Ammon's horn (tissue), 1 donor: Measurements from ENCODE around the gene F11R.
"Not testable (repeated sequence)": the region's sequence is repeated elsewhere in the genome, so short reads cannot be mapped to it uniquely, and the experiment has no call there.

ENCODE experiments used
- DNase-seq: peaks from one replicate; pipeline ENCODE4 v3.0.0-alpha.2; 2016; ENCODE audit warnings: low spot score

Gene F11R

GRCh38 chr1:161020509-161021164 lies at the start of gene F11R:
Gene F11R, minus strand, starts transcription at chr1:161021152. Its CDS starts 79 bp downstream, at chr1:161021073.
- DNase-seq, result no peak

GRCh38 chr1:161069731-161070270 lies 48.8 kb upstream of the F11R start, which contains the start of gene ARHGAP30:
Gene ARHGAP30, minus strand, starts transcription at chr1:161069891. Its CDS starts 267 bp downstream, at chr1:161069624.
- DNase-seq, result peak; percentile 81

- no peak for DNase-seq
Observed at GRCh38 chr1:161069241-161069640, 48.3 kb upstream of the F11R start.

GRCh38 chr1:161068306-161069234 lies 47.6 kb upstream of the F11R start:
- peak; percentile 80 for DNase-seq

GRCh38 chr1:161066694-161067093 lies 45.7 kb upstream of the F11R start:
- DNase-seq, result no peak

GRCh38 chr1:161065681-161066080 lies 44.7 kb upstream of the F11R start:
- not testable (repeated sequence) for DNase-seq

GRCh38 chr1:161063936-161064335 lies 43.0 kb upstream of the F11R start:
- not testable (repeated sequence) for DNase-seq

- DNase-seq, result no peak
Observed at GRCh38 chr1:161061419-161061818, 40.5 kb upstream of the F11R start.

GRCh38 chr1:161059293-161059692 lies 38.3 kb upstream of the F11R start:
- DNase-seq, result no peak

- no peak for DNase-seq
Observed at GRCh38 chr1:161054805-161055204, 33.9 kb upstream of the F11R start.

- DNase-seq, result no peak
Observed at GRCh38 chr1:161054232-161054631, 33.3 kb upstream of the F11R start.

- DNase-seq, result no peak
Observed at GRCh38 chr1:161052899-161053298, 31.9 kb upstream of the F11R start.

- DNase-seq, result no peak
Observed at GRCh38 chr1:161051219-161051618, 30.3 kb upstream of the F11R start.

GRCh38 chr1:161048949-161049722 lies 28.2 kb upstream of the F11R start:
- DNase-seq, result no peak

- DNase-seq, result no peak
Observed at GRCh38 chr1:161047436-161048420, 26.8 kb upstream of the F11R start.

- DNase-seq, result no peak
Observed at GRCh38 chr1:161046605-161047228, 25.8 kb upstream of the F11R start.

GRCh38 chr1:161045736-161046604 lies 25.0 kb upstream of the F11R start, which contains the start of gene USF1:
Gene USF1, minus strand, starts transcription at chr1:161045977. Its CDS starts 2,702 bp downstream, at chr1:161043275.
- DNase-seq, result peak; percentile 97

GRCh38 chr1:161044908-161045735 lies 24.2 kb upstream of the F11R start:
- peak; percentile 70 for DNase-seq
